K562 (cell line): ENCODE results near the gene NEDD4L. TPM values are rescaled to one million over a fixed set of nuclear protein-coding genes. Genes with fewer than 3 reads are reported as not detected.

Experiments used
- ATAC-seq: fragments of 200-7000 bp; cut with Tn5 transposase; 3 replicates; pipeline ENCODE4 v1.9.1; 2020; ENCODE audit warnings: moderate library complexity
- BruUV-seq: library from RNA; stranded (reverse); fragments of 400-500 nt; replicated peaks from 2 replicates; lab custom pipeline; 2021; lab: Mats Ljungman, UMichigan
- CTCF ChIA-PET: fragments of 300-600 bp; formaldehyde crosslinking; extraction: SDS; loops from one replicate; lab custom pipeline; 2021; ENCODE audit warnings: low intra/inter-chr PET ratio; lab: Yijun Ruan, JAX
- POLR2A ChIA-PET: fragments of 300-600, 350-650 bp; sonication (Branson Sonifier 250); formaldehyde crosslinking; extraction: SDS; loops from one replicate; lab custom pipeline; 2021; ENCODE audit warnings: antibody characterized with exemption, inconsistent platforms; lab: Yijun Ruan, JAX
- DNase-seq, 4 experiments: peaks; one replicate each; pipeline versions ENCODE4 v3.0.0 to v3.0.0-alpha.2; 2011 to 2018; ENCODE audit warnings: low spot score in 3 of 4, mixed read lengths in 3 of 4; ENCODE audit errors: extremely low read depth in 1 of 4
- FAIRE-seq: peaks from 2 replicates; lab custom pipeline; 2011; peaks lifted over from hg19 to GRCh38; lab: Jason Lieb, UNC
- H2AFZ ChIP-seq: 2 replicates; pipeline ENCODE4 v1.6.0; 2011; ENCODE audit warnings: low read depth, low read length, control low read depth, inconsistent platforms
- H3K27ac ChIP-seq: fragments of 200-600 bp; 3 replicates; pipeline ENCODE4 v1.8.0; 2011; ENCODE audit warnings: low read depth, mild to moderate bottlenecking, control low read depth, inconsistent platforms, low read length, moderate library complexity, mixed read lengths; ENCODE audit errors: extremely low read depth
- H3K27me3 ChIP-seq, 2 experiments: fragments of 300-600 bp in 1 of 2; 2 replicates in 1 of 2; 3 replicates in 1 of 2; pipeline versions ENCODE4 v1.6.0 to v1.8.0; 2011; ENCODE audit warnings: inconsistent platforms in 2 of 2, low read length in 2 of 2, mild to moderate bottlenecking in 1 of 2, mixed read lengths in 1 of 2, moderate library complexity in 1 of 2; ENCODE audit not compliant: control insufficient read depth in 2 of 2, insufficient read depth in 2 of 2
- H3K36me3 ChIP-seq: fragments of 300-600 bp; 3 replicates; pipeline ENCODE4 v1.8.0; 2011; ENCODE audit warnings: mild to moderate bottlenecking, low read length, inconsistent platforms; ENCODE audit not compliant: control insufficient read depth, insufficient read depth
- H3K4me1 ChIP-seq, 2 experiments: fragments of 200-600 bp in 1 of 2; replicated peaks in 1 of 2; 2 replicates in 1 of 2; 3 replicates in 1 of 2; pipeline versions ENCODE4 v1.5.1 to v1.8.0; 2011; ENCODE audit warnings: inconsistent platforms in 2 of 2, low read length in 2 of 2, mild to moderate bottlenecking in 1 of 2, mixed read lengths in 1 of 2, moderate library complexity in 1 of 2; ENCODE audit not compliant: control insufficient read depth in 2 of 2, insufficient read depth in 2 of 2
- H3K4me2 ChIP-seq: 2 replicates; pipeline ENCODE4 v1.6.1; 2011; ENCODE audit warnings: low read length, control low read depth, inconsistent platforms, mixed read lengths; ENCODE audit not compliant: insufficient read depth
- H3K4me3 ChIP-seq: fragments of 200-600 bp; sonication (generic), shearing (Covaris generic); 2 replicates; pipeline ENCODE4 v1.5.1; 2016; ENCODE audit warnings: control low read depth, inconsistent platforms
- H3K79me2 ChIP-seq: fragments of 200-600 bp; 3 replicates; pipeline ENCODE4 v1.8.0; 2011; ENCODE audit warnings: low read length, inconsistent platforms; ENCODE audit not compliant: control insufficient read depth, insufficient read depth
- H3K9ac ChIP-seq, 2 experiments: 2 replicates each; pipeline versions ENCODE4 v1.6.0 to v1.6.1; 2011; ENCODE audit warnings: low read depth in 2 of 2, low read length in 2 of 2, control low read depth in 1 of 2, inconsistent platforms in 1 of 2, mild to moderate bottlenecking in 1 of 2, mixed read lengths in 1 of 2; ENCODE audit not compliant: insufficient read depth in 1 of 2
- H3K9me1 ChIP-seq: one replicate; pipeline ENCODE4 v1.6.0; 2011; ENCODE audit warnings: inconsistent platforms, mild to moderate bottlenecking, low read length, moderate library complexity; ENCODE audit not compliant: control insufficient read depth, insufficient read depth
- H3K9me3 ChIP-seq: replicated peaks from 2 replicates; pipeline ENCODE4 v1.5.1; 2011; ENCODE audit warnings: low read depth, low read length, inconsistent platforms; ENCODE audit not compliant: control insufficient read depth, insufficient read depth
- H4K20me1 ChIP-seq: replicated peaks from 2 replicates; pipeline ENCODE4 v1.6.1; 2011; ENCODE audit warnings: low read length, inconsistent platforms, mixed read lengths; ENCODE audit not compliant: control insufficient read depth, insufficient read depth
- ELF1 ChIP-seq: fragments of 200-800 bp; sonication (Bioruptor generic); IDR thresholded peaks from 2 replicates; pipeline ENCODE4 v1.6.1; 2016; ENCODE audit warnings: missing genetic modification characterization, missing compliant biosample characterization
- MED1 ChIP-seq: sonication (generic); formaldehyde crosslinking; IDR thresholded peaks from 2 replicates; pipeline ENCODE4 v1.8.1; 2023; ENCODE audit warnings: missing genetic modification reagents, borderline replicate concordance
- PURB ChIP-seq: sonication (generic); formaldehyde crosslinking; IDR thresholded peaks from 2 replicates; pipeline ENCODE4 v1.9.0; 2021; ENCODE audit warnings: low read depth, mild to moderate bottlenecking, missing genetic modification reagents
- SMARCE1 ChIP-seq: fragments of 450-650 bp; IDR thresholded peaks from 2 replicates; pipeline ENCODE4 v1.7.1; 2016; ENCODE audit warnings: mild to moderate bottlenecking
- ZBTB17 ChIP-seq: fragments of 450-650 bp; formaldehyde crosslinking; IDR thresholded peaks from 2 replicates; pipeline ENCODE4 v1.4.0; 2020; ENCODE audit warnings: mild to moderate bottlenecking
- ZBTB26 ChIP-seq: fragments of 450-650 bp; formaldehyde crosslinking; IDR thresholded peaks from 2 replicates; pipeline ENCODE4 v1.4.0; 2022; ENCODE audit warnings: missing genetic modification characterization
- ZNF263 ChIP-seq: sonication (generic); formaldehyde crosslinking; IDR thresholded peaks from 2 replicates; pipeline ENCODE4 v1.8.0; 2022; ENCODE audit warnings: mild to moderate bottlenecking, missing genetic modification reagents, borderline replicate concordance
- ZNF717 ChIP-seq: fragments of 250-450 bp; sonication (Bioruptor Pico); IDR thresholded peaks from 2 replicates; pipeline ENCODE4 v1.5.0; 2021
- WGBS: fragments of 100-300 bp; shearing (Covaris generic); methylation state at CpG from one replicate; pipeline ENCODE4 v1.1.6; 2016; ENCODE audit warnings: low coverage, mixed read lengths; ENCODE audit not compliant: insufficient coverage; ENCODE audit errors: missing lambda C conversion rate; 5-methylcytosine and 5-hydroxymethylcytosine counted together
- in situ Hi-C: fragments of 300-500 bp; cut with MboI; formaldehyde crosslinking; loops from 4 replicates; pipeline ENCODE4 v1.15.0; 2018; ENCODE audit warnings: inconsistent platforms, mixed read lengths
- intact Hi-C: fragments of 100-400 bp; cut with micrococcal nuclease; formaldehyde crosslinking; loops from 2 replicates; pipeline ENCODE4 v1.14.2; 2022
- polyA plus RNA-seq, 8 experiments: library from polyadenylated mRNA; depleted of rRNA in 4 of 8; stranded (reverse) in 5 of 8; unstranded in 3 of 8; fragments of >200 nt; fragmentation: Nextera tagmentation in 2 of 8; fragmentation: Illumina TruSeq in 1 of 8; extraction: Ambion mirVana in 2 of 8; extraction: Trizol in 1 of 8; gene quantifications; 2 replicates each; pipeline versions ENCODE4 v1.2.1 to v1.2.3, GENCODE V29; 2011 to 2014; ENCODE audit warnings: inconsistent platforms in 1 of 8, missing spikeins in 1 of 8
- total RNA-seq, 7 experiments: library from RNA; depleted of rRNA in 6 of 7; stranded (reverse); fragments of >200 nt in 6 of 7; fragmentation: Illumina TruSeq in 2 of 7; extraction: Trizol in 2 of 7; gene quantifications; 2 replicates each; pipeline versions ENCODE4 v1.2.1 to v1.2.3, GENCODE V29; 2011 to 2021; ENCODE audit warnings: low replicate concordance in 1 of 7

The NEDD4L gene
- total and polyA plus RNA-seq, 9 of the 15 experiments (the other 6 are each of a cell fraction or from before 2014, with no cell fraction given), result 8.1 to 33.4 (median 19.9) TPM

- Histone ChIP-seq H3K79me2 (no peaks in the 10 kb centered on the region; the same call in 2 of the 3 replicates), H2AFZ (no peak overlapping the region), H3K4me2 (no peak overlapping the region), H3K27ac (no peak overlapping the region), H3K4me3 (no peak overlapping the region), H3K4me1 (no peaks in the 10 kb centered on the region; a peak in 1 of 5 replicates), H3K36me3 (no peaks in the 10 kb centered on the region), H3K9me1 (no peaks in the 10 kb centered on the region), H3K9me3 (peaks cover 3% of the 10 kb centered on the region; the same call in 1 of the 2 replicates), H3K9ac (no peak overlapping the region), H3K27me3 (no peaks in the 10 kb centered on the region), H4K20me1 (peaks cover 9% of the 10 kb centered on the region)
- intact Hi-C loops, result no loop called here
- ATAC-seq, result no peak
- WGBS, result 13% methylated on average over 4 of the region's 8 CpGs
- CTCF ChIA-PET, result no interaction called here
- no peak for FAIRE-seq
- DNase-seq, result no peak
- POLR2A ChIA-PET, result interaction anchor here (0.8 kb wide), 2 partner anchors 8 to 11 kb away, joined by 3 read pairs; no protein-coding TSS in a partner anchor
- BruUV-seq, result no TSS peak
- TF ChIP-seq ZNF717 (no peak), SMARCE1 (no peak), ZBTB17 (CRISPR knock-in tag) (no peak), MED1 (CRISPR knock-in tag) (no peak), PURB (CRISPR knock-in tag) (no peak), ELF1 (no peak)
- in situ Hi-C loops, result no loop called here
These were observed 264.4 kb downstream of the NEDD4L start for GRCh38 chr18:58308463-58308862.

GRCh38 chr18:58309099-58309498, 265.1 kb downstream of the NEDD4L start:
- no peak for DNase-seq
- WGBS, result 56% methylated on average over 5 of the region's 8 CpGs
- BruUV-seq, result no TSS peak
- no peak for FAIRE-seq
- no peaks in the 10 kb centered on the region for H3K36me3 ChIP-seq
- H3K4me2 ChIP-seq, result no peak overlapping the region
- ATAC-seq, result peak; percentile 50; the same call in 2 of the 3 replicates
- no peak overlapping the region for H2AFZ ChIP-seq
- H3K27ac ChIP-seq, result no peak overlapping the region
- no peak overlapping the region for H3K9ac ChIP-seq
- in situ Hi-C loops (no loop called here), intact Hi-C loops (no loop called here)
- H3K4me1 ChIP-seq, result no peaks in the 10 kb centered on the region; a peak in 1 of 5 replicates
- peaks cover 12% of the 10 kb centered on the region for H4K20me1 ChIP-seq
- no peaks in the 10 kb centered on the region; the same call in 2 of the 3 replicates for H3K79me2 ChIP-seq
- no peaks in the 10 kb centered on the region for H3K9me1 ChIP-seq
- CTCF ChIA-PET, result no interaction called here
- peaks cover 3% of the 10 kb centered on the region; the same call in 1 of the 2 replicates for H3K9me3 ChIP-seq
- POLR2A ChIA-PET, result interaction anchor here (0.8 kb wide), 2 partner anchors 8 to 10 kb away, joined by 3 read pairs; no protein-coding TSS in a partner anchor
- TF ChIP-seq ZBTB26, result no peak
- peak; percentile 63; the same call in 1 of the 2 replicates for TF ChIP-seq ZNF263 (CRISPR knock-in tag)
- H3K4me3 ChIP-seq, result no peak overlapping the region
- H3K27me3 ChIP-seq, result no peaks in the 10 kb centered on the region
